B cell (primary cell): ENCODE data around the gene PLPP2.

ENCODE experiments used
- EZH2 ChIP-seq: IDR thresholded peaks from 2 replicates; pipeline ENCODE4 v1.6.1; 2012; ENCODE audit warnings: borderline replicate concordance, low read depth, mild to moderate bottlenecking, moderate library complexity, low read length; ENCODE audit not compliant: insufficient read depth, poor library complexity, severe bottlenecking
- TF ChIP-seq, protein P1 (sequence below): fragments of 200-600 bp; IDR thresholded peaks from one replicate; pipeline ENCODE4 v1.8.0; 2022; ENCODE audit warnings: antibody characterized with exemption, mild to moderate bottlenecking

DNA sequence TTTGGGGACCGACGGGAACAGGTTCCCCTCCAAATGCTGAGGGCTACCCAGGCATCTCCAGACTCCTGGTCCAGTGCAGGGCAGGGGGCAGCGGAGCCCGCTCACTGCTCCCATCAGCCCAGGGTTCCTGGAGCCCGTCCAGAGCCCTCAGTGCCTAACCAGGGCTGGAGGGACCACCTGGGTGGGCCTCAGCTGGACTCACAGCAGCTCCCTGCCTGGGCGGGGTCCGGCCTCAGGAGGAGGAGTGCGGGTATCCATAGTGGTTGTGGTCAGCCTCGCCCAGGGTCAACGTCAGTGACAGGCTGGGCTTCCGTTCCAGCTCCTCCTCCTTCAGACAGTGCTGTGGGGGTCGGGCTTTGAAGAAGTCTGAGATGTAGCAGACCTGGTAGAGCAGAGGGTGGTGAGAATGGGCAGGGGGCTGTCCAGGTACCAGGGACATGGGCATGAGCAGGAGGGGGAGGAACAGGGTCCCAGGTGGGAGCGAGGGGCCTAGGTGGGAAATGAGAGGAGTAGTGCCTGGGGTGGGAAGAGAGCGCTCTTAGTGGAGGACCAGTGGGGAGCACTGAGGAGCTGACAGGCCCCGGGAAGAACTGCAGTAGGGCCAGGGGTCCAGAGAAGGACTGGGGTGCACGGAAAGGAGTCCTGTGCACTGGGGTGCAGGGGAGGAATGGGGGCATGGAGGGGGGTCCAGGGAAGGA is 9.9 kb downstream of the PLPP2 start:
- TF ChIP-seq, protein P1, sequence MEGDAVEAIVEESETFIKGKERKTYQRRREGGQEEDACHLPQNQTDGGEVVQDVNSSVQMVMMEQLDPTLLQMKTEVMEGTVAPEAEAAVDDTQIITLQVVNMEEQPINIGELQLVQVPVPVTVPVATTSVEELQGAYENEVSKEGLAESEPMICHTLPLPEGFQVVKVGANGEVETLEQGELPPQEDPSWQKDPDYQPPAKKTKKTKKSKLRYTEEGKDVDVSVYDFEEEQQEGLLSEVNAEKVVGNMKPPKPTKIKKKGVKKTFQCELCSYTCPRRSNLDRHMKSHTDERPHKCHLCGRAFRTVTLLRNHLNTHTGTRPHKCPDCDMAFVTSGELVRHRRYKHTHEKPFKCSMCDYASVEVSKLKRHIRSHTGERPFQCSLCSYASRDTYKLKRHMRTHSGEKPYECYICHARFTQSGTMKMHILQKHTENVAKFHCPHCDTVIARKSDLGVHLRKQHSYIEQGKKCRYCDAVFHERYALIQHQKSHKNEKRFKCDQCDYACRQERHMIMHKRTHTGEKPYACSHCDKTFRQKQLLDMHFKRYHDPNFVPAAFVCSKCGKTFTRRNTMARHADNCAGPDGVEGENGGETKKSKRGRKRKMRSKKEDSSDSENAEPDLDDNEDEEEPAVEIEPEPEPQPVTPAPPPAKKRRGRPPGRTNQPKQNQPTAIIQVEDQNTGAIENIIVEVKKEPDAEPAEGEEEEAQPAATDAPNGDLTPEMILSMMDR, result no peak
- no peak for TF ChIP-seq EZH2
